Spinal cord (tissue), 10 donors: ENCODE data around the gene SOAT1. TPM values are rescaled to one million over a fixed set of nuclear protein-coding genes. Genes with fewer than 3 reads are reported as not detected.
A peak's percentile ranks its signal among the peaks of the same experiment; 100 is the strongest.
"Not testable (repeated sequence)": the region's sequence is repeated elsewhere in the genome, so short reads cannot be mapped to it uniquely, and the experiment has no call there.

Experiments used
- DNase-seq, 6 donors: peaks; one replicate each; pipeline versions ENCODE4 v3.0.0 to v3.0.0-alpha.2; 2013 to 2015; ENCODE audit warnings: low spot score in 6 of 6, low read depth in 4 of 6
- H3K27ac ChIP-seq: one replicate; pipeline ENCODE4 v1.5.1; 2013; ENCODE audit warnings: low read depth, low read length, control low read depth
- H3K27me3 ChIP-seq: one replicate; pipeline ENCODE4 v1.6.1; 2013; ENCODE audit warnings: low read length; ENCODE audit not compliant: control insufficient read depth, insufficient read depth
- H3K36me3 ChIP-seq: one replicate; pipeline ENCODE4 v1.6.1; 2013; ENCODE audit warnings: low read length; ENCODE audit not compliant: control insufficient read depth, insufficient read depth
- H3K4me1 ChIP-seq: one replicate; pipeline ENCODE4 v1.6.1; 2013; ENCODE audit warnings: low read length; ENCODE audit not compliant: control insufficient read depth, insufficient read depth
- H3K4me3 ChIP-seq: one replicate; pipeline ENCODE4 v1.5.1; 2013; ENCODE audit warnings: low read depth, low read length, control low read depth
- H3K9me3 ChIP-seq: one replicate; pipeline ENCODE4 v1.6.1; 2013; ENCODE audit warnings: low read length; ENCODE audit not compliant: control insufficient read depth, insufficient read depth
- WGBS: methylation state at CpG from one replicate; pipeline ENCODE4 v1.1.5; 2013; ENCODE audit warnings: missing lambda C conversion rate; ENCODE audit not compliant: insufficient coverage; 5-methylcytosine and 5-hydroxymethylcytosine counted together
- polyA plus RNA-seq, 2 donors: library from polyadenylated mRNA; unstranded; fragments of 120-200 nt; gene quantifications; one replicate each; pipeline ENCODE4 v1.2.1, GENCODE V29; 2013; ENCODE audit not compliant: insufficient read length in 2 of 2
- total RNA-seq, 2 donors: library from RNA; depleted of rRNA in 1 of 2; stranded (reverse); fragments of 120-200 nt in 1 of 2; fragments of >200 nt in 1 of 2; gene quantifications; one replicate each; pipeline versions ENCODE4 v1.2.3 to v1.2.4, GENCODE V29; 2013 to 2014
- donor health status: healthy.

SOAT1 gene
- total and polyA plus RNA-seq, 4 donors, result 14.1 to 19.6 (median 16.8) TPM

GRCh38 chr1:179269071-179269470 lies 24.5 kb upstream of the SOAT1 start:
- no peaks in the 10 kb centered on the region for H3K36me3 ChIP-seq
- no peak for DNase-seq
- no peaks in the 10 kb centered on the region for H3K9me3 ChIP-seq
- H3K4me1 ChIP-seq, result no peaks in the 10 kb centered on the region
- H3K27me3 ChIP-seq, result no peaks in the 10 kb centered on the region
- no peak overlapping the region for H3K27ac ChIP-seq
- no peak overlapping the region for H3K4me3 ChIP-seq

- not testable (repeated sequence) for H3K9me3 ChIP-seq, H3K36me3 ChIP-seq, H3K27ac ChIP-seq, H3K4me3 ChIP-seq, DNase-seq, H3K27me3 ChIP-seq, H3K4me1 ChIP-seq
- WGBS, result no CpG with 5 or more reads among the region's 5 CpGs
These were observed 19.2 kb upstream of the SOAT1 start for GRCh38 chr1:179274424-179274823.

GRCh38 chr1:179278920-179279319 lies 14.7 kb upstream of the SOAT1 start:
- H3K27me3 ChIP-seq, result no peaks in the 10 kb centered on the region
- H3K4me1 ChIP-seq, result no peaks in the 10 kb centered on the region
- no peak for DNase-seq
- 100% methylated on average over 1 of the region's 5 CpGs for WGBS
- H3K4me3 ChIP-seq, result no peak overlapping the region
- no peaks in the 10 kb centered on the region for H3K36me3 ChIP-seq
- no peak overlapping the region for H3K27ac ChIP-seq
- H3K9me3 ChIP-seq, result peaks cover 2% of the 10 kb centered on the region

GRCh38 chr1:179283992-179284391 lies 9.6 kb upstream of the SOAT1 start:
- Histone ChIP-seq H3K9me3 (peaks cover 2% of the 10 kb centered on the region), H3K4me1 (no peaks in the 10 kb centered on the region), H3K4me3 (no peak overlapping the region), H3K36me3 (no peaks in the 10 kb centered on the region), H3K27ac (no peak overlapping the region), H3K27me3 (no peaks in the 10 kb centered on the region)
- no CpG with 5 or more reads among the region's 2 CpGs for WGBS
- DNase-seq, result no peak

- WGBS, result 94% methylated on average over 4 of the region's 6 CpGs
- no peak overlapping the region for H3K4me3 ChIP-seq
- H3K27ac ChIP-seq, result no peak overlapping the region
- H3K9me3 ChIP-seq, result no peaks in the 10 kb centered on the region
- no peaks in the 10 kb centered on the region for H3K27me3 ChIP-seq
- no peak for DNase-seq
- H3K4me1 ChIP-seq, result peaks cover 3% of the 10 kb centered on the region
- no peaks in the 10 kb centered on the region for H3K36me3 ChIP-seq
These were observed 5.7 kb upstream of the SOAT1 start for GRCh38 chr1:179287946-179288345.

GRCh38 chr1:179288977-179289376 lies 4.6 kb upstream of the SOAT1 start:
- H3K4me1 ChIP-seq, result peaks cover 5% of the 10 kb centered on the region

GRCh38 chr1:179295164-179295755 lies 1.7 kb downstream of the SOAT1 start:
- peak overlapping the region; percentile 10 for H3K27ac ChIP-seq
- no peaks in the 10 kb centered on the region for H3K9me3 ChIP-seq
- H3K4me3 ChIP-seq, result peak overlapping the region; percentile 9
- no peaks in the 10 kb centered on the region for H3K27me3 ChIP-seq
- peak in 2 of 6 donors; percentile 9 to 22 for DNase-seq
- H3K4me1 ChIP-seq, result peaks cover 13% of the 10 kb centered on the region
- no peaks in the 10 kb centered on the region for H3K36me3 ChIP-seq
- no CpG with 5 or more reads among the region's 2 CpGs for WGBS

More at GRCh38 chr1:179288977-179289376, 4.6 kb upstream of the SOAT1 start:
- DNase-seq, result no peak
- Histone ChIP-seq H3K36me3 (no peaks in the 10 kb centered on the region), H3K9me3 (no peaks in the 10 kb centered on the region), H3K27ac (no peak overlapping the region), H3K4me3 (no peak overlapping the region), H3K27me3 (no peaks in the 10 kb centered on the region)
- 25% methylated on average over 1 of the region's 2 CpGs for WGBS

- Histone ChIP-seq H3K27me3 (no peaks in the 10 kb centered on the region), H3K36me3 (no peaks in the 10 kb centered on the region), H3K27ac (no peak overlapping the region), H3K4me3 (no peak overlapping the region), H3K9me3 (no peaks in the 10 kb centered on the region), H3K4me1 (peaks cover 13% of the 10 kb centered on the region)
- DNase-seq, result peak in 1 of 6 donors; percentile 6
- WGBS, result 40% methylated on average over 1 of the region's 4 CpGs
These were observed 2.9 kb downstream of the SOAT1 start for GRCh38 chr1:179296356-179297104.

GRCh38 chr1:179297105-179297378 lies 3.4 kb downstream of the SOAT1 start:
- H3K4me1 ChIP-seq, result peaks cover 13% of the 10 kb centered on the region
- no peaks in the 10 kb centered on the region for H3K36me3 ChIP-seq
- no peaks in the 10 kb centered on the region for H3K27me3 ChIP-seq
- H3K4me3 ChIP-seq, result no peak overlapping the region
- no peak for DNase-seq
- WGBS, result 100% methylated on average over 2 of the region's 3 CpGs
- H3K27ac ChIP-seq, result no peak overlapping the region
- no peaks in the 10 kb centered on the region for H3K9me3 ChIP-seq

- no peaks in the 10 kb centered on the region for H3K36me3 ChIP-seq
- whole genome bisulfite sequencing, result 100% methylated on average over 1 of the region's 3 CpGs
- H3K4me1 ChIP-seq, result peaks cover 9% of the 10 kb centered on the region
- no peak overlapping the region for H3K27ac ChIP-seq
- H3K27me3 ChIP-seq, result no peaks in the 10 kb centered on the region
- no peak for DNase-seq
- H3K9me3 ChIP-seq, result no peaks in the 10 kb centered on the region
- no peak overlapping the region for H3K4me3 ChIP-seq
These were observed 5.4 kb downstream of the SOAT1 start for GRCh38 chr1:179298952-179299351.
